KG1 (cell line): ENCODE data around the gene OBSCN.

ENCODE experiments used
- DNase-seq: peaks from one replicate; lab custom pipeline; 2025; lab: John Stamatoyannopoulos, UW

The OBSCN gene

GRCh38 chr1:228371741-228372182 lies 163.9 kb downstream of the OBSCN start:
- no peak for DNase-seq

DNA sequence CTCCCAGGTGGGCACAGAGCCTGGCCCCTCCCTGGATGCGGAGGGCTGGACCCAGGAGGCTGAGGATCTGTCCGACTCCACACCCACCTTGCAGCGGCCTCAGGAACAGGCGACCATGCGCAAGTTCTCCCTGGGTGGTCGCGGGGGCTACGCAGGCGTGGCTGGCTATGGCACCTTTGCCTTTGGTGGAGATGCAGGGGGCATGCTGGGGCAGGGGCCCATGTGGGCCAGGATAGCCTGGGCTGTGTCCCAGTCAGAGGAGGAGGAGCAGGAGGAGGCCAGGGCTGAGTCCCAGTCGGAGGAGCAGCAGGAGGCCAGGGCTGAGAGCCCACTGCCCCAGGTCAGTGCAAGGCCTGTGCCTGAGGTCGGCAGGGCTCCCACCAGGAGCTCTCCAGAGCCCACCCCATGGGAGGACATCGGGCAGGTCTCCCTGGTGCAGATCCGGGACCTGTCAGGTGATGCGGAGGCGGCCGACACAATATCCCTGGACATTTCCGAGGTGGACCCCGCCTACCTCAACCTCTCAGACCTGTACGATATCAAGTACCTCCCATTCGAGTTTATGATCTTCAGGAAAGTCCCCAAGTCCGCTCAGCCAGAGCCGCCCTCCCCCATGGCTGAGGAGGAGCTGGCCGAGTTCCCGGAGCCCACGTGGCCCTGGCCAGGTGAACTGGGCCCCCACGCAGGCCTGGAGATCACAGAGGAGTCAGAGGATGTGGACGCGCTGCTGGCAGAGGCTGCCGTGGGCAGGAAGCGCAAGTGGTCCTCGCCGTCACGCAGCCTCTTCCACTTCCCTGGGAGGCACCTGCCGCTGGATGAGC lies 164.5 kb downstream of the OBSCN start:
- no peak for DNase-seq

DNA sequence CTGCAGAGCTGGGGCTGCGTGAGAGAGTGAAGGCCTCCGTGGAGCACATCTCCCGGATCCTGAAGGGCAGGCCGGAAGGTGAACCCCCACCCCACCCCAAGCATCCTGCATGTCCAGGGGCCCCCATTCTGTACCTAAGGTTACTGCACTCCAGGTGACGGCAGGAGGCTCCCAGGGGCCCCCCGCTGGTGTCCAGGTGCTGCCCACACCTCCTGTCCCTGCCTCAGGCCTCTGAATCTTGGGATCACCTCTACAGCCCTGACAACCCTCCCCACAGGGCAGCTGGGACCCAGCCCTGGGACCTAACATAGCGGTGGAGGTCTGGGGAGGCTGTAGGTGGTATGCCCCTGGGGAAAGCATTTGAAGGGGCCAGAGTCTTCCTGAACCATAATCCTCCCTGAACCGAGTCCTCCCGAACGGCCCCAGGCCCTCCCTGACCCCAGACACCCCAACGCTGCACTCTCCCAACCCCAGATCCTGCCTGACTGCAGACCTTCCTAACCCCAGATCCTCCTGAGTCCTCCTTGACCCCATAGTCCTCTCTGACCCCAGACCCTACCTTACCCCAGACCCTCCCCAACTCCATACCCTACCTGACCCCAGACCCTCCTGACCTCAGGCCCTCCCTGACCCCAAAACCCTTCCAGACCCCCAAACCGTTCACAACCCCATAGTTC lies 165.3 kb downstream of the OBSCN start:
- no peak for DNase-seq

DNA sequence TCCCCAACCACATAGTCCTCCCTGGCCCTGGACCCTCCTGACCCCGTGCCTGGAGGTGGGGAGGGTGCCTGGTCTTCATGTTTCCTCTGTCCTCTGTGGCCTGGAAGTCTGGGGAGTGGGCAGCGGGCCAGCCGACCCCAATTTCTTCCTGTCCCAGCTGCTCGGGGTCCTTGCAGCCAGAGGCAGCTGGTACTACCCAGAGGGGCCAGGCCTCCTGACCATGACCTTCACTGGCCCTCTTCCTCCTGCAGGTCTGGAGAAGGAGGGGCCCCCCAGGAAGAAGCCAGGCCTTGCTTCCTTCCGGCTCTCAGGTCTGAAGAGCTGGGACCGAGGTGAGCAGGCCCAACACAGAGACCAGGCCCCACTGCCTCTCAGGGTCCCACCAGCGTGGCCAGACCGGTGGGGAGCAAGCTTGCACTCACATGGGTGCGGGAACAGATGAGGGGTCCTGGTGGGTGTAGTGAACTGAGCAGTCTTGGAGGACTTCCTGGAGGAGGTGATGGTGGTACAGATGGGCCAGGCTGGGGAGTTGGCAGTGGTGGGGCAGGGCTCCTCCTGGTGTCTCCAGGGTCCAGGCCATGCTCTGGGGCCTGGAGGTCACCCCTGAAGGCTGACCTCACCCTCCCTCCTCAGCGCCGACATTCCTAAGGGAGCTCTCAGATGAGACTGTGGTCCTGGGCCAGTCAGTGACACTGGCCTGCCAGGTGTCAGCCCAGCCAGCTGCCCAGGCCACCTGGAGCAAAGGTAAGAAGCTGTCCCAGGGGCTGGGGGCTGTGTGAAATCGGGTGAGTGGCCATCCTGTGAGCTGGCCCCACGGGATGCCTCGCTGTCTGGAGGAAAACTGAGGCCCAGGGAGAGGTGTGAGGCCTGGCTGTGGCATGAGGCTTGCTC lies 166.1 kb downstream of the OBSCN start:
- DNase-seq: no peak

DNA sequence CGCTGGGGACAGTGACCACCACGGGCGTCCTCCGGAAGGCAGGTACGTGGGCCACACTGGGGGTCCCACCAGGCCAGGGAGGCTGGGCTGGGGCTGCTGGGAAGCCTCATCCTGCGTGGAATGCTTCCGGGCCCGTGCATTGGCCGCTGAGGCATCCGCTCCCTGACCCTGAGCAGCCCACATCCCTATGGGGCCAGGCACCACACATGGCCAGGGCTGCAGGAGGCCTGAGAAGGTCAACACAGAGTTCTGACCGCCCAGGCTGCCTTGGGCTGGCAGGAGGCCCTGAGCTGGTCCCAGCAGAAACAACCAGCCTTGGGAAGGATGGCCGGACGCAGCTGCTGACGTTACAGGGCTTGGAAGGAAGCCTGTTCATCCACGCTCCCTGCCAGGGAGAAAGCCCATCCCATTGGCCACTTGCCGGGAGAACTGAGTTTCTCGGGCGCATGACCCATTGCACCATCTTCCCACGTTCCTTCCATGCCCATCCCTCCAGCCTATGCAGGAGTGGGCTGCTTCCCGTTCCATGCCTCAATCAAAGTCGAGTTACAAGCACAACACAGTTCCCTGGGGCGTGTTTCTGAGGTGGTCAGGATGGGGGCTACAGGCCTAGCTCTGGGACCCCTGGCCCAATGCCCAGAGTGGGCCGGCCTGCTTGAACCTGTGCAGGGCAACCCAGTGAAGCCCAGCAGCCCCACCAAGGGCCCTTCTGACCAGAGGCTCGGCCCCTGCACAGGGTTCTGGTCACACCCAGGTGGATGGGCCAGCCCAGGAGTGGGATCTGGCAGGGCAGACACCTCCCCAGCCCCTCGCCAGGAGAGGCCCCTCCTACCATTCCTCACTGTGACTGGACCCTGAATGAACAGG lies 167.1 kb downstream of the OBSCN start:
- no peak for DNase-seq

DNA sequence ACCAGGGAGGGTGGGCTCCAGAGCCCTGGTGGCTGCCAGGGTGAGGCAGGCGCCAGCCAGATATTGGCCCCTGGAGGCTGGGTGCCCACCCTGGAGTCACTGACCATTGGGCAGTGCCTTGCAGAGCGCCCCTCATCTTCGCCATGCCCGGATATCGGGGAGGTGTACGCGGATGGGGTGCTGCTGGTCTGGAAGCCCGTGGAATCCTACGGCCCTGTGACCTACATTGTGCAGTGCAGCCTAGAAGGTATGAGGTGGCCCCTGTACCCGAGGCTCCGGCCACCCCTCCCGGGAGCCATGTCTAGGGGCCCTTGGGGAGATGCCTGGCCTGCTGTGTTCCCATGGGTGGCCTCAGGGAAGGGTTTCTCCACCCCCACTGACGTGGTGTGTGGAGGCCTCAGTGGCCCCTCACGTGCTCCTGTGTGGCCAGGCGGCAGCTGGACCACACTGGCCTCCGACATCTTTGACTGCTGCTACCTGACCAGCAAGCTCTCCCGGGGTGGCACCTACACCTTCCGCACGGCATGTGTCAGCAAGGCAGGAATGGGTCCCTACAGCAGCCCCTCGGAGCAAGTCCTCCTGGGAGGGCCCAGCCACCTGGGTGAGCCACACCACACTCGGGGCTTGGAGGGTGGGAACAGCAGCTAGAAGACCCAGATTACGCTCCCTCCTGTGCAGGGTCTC lies 167.9 kb downstream of the OBSCN start:
- no peak for DNase-seq

DNA sequence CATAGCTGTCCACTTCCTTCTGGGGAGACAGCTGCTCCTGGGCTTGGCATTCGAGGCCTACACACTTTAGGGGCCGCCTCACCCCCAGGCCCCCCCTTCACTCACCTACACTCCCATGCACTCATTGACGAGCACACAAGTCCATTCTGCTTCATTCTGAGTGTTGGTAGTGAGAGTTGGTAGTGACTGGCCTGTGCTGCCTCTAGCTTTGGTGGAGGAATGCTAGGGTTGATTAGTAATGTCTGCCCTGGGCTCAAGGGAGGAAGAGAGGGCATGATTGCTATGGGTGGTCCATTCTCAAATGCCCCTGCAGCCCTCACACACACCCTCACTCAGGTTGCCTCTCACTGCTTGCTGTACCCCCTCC lies 168.4 kb downstream of the OBSCN start:
- DNase-seq: no peak

DNA sequence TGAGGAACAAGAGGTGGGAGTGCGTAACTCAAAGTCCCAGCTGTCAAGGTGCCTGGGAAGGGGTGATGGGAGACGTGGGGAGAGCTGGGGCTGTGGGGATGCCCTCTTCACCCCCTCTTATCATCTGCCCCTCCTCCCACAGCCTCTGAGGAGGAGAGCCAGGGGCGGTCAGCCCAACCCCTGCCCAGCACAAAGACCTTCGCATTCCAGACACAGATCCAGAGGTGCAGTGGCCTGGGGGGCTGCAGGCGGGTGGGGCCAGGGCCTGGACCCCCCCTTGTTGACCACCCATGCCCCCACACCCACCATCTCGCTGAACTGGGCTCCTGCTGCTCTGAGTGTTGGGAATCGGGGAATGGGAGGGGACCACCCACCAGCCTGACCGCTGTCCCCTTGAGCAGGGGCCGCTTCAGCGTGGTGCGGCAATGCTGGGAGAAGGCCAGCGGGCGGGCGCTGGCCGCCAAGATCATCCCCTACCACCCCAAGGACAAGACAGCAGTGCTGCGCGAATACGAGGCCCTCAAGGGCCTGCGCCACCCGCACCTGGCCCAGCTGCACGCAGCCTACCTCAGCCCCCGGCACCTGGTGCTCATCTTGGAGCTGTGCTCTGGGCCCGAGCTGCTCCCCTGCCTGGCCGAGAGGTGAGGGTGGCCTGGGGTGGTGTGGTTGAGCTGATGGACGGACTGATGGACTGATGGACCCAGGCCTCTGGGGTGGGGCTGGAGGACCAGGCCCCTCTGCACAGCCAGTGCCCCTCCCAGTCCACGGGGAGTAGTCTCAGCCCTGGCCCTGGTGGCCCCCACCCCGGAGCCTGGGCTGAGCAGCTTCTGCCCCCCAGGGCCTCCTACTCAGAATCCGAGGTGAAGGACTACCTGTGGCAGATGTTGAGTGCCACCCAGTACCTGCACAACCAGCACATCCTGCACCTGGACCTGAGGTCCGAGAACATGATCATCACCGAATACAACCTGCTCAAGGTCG lies 169.1 kb downstream of the OBSCN start:
- no peak for DNase-seq

DNA sequence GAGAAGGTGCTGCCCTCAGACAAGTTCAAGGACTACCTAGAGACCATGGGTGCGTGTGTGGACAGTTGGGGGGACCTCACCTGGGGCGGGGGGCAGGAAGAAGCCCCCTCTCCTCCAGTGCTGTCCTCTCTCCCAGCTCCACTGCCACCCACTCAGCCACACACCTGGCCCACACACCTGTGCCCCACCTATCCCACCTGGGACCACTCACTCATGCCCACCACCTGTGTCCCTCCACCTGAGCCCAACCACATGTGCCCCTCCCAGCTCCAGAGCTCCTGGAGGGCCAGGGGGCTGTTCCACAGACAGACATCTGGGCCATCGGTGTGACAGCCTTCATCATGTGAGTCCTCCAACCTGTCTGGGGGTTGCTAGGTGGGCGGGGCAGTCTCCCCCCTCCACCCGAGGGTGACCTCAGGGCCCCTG lies 169.8 kb downstream of the OBSCN start:
- no peak for DNase-seq

GRCh38 chr1:228378090-228378872 lies 170.4 kb downstream of the OBSCN start:
- DNase-seq: peak; percentile 11

DNA sequence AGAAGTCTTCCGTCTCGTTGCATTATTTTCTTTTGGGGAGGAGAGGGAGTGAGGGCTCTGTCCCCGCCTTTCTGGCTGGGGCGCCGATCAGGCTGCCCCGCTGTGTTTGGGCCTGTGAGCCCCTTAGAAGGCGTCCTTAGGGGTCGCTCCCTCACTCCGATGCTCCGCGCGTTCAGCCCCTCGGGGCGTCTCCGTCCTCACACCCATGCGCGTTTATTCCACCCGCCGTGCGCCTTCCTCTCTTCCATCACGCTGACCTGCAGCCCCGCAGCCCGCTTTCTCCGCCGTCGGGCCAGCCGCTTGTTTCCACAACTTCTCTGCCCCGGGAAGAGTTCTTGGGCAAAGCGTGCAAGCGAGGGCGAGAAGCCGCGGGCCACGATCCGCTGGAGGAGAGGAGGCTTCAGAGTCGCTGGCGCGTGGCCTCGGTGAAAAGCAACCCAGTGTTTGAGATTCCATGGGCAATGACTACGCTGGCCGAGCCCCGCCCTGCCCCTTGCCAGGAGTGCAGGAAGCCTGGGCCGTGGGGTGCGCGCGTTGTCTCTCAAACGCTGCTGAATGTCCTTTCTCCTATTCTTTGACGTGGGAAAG lies 171.1 kb downstream of the OBSCN start:
- no peak for DNase-seq

DNA sequence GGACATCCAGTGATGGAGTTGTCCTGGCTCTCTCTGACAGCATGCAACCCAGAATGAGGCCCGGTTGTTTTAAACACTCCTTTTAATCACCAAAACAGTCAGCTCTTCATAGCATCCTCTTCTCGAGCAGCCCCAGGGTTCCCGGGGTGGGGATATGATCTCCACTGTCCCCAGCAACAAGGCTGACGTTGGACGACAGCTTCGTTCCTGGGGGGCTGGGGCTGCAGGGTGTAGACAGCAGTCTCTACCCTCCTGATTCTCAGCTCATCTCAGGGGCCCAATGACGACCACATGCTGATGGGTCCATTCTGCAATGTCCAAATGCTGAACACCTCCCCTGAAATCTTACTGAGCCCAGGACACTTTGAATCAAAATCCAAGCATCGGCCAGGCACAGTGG lies 171.8 kb downstream of the OBSCN start:
- no peak for DNase-seq

GRCh38 chr1:228381356-228381755 lies 173.5 kb downstream of the OBSCN start:
- no peak for DNase-seq

GRCh38 chr1:228383773-228384172 lies 175.9 kb downstream of the OBSCN start:
- no peak for DNase-seq

- DNase-seq: no peak
Measured at GRCh38 chr1:228385232-228385631, 177.4 kb downstream of the OBSCN start.

DNA sequence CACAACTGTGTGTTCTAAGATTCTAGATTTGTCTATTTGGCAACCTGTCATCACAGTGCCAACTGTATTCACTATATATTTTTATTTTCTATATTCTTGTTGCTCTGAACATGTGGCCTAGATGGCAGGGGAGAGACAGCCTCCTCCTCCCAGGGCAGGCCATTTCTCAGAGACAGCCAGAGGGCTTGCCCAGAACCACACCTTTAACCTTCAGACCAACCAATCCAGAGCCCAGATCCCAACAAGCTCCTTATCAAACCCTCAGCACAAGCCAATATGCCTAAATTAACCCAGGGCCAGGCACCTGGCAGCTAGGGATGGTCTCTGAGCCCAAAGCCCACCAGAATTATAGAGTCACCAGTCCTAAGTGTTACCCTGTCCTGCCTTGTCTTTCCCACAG lies 179.5 kb downstream of the OBSCN start:
- DNase-seq: no peak

DNA sequence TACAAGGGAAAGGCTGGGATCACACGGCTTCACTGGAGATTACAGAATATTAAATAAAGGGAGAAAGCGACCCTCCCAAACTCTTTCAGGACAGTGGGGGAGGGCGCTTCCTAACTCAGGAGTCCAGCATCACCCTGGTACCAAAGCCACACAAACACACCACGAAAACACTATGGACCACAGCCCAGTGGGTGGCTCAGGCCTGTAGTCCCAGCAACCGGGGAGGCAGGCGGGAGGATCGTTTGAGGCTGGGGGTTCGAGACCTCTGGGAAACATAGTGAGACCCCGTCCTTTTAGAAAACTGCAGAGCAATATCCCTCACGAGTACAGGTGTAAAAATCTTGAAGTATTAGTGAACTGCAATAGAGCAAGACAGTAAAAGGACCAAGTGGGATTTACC lies 182.8 kb downstream of the OBSCN start:
- DNase-seq: no peak

DNA sequence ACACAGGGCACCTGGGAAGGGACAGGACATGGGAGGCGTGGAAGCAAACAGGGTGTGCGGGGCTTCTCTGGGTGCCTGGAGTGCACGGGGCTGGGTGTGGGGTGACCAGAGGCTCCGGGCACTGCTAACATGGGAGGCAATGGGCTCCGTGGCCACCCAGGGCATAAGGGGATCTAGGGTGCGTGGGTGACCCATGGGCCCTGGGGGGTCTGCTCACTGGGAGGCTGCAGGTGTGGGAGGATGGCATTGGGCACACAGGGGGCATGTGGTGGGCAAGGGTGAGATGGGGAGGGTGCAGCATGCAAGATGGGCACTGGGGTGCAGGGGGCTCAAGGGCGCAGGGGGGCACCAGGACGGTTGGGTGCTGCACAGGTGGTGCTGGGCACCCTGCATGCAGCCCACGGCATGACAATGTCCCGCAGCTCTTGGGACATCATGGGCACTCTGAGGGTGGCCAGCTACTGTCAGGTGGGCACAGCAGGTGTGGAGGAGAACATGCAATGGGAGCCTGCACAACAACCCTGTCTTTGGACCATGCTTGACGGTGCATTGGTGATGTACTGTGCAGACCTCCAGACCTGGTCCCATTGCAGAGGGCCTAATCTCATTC lies 183.7 kb downstream of the OBSCN start:
- no peak for DNase-seq
